Inferior parietal cortex (tissue), 1 donor: ENCODE results near the gene P2RY12.
"Not testable (repeated sequence)": the region's sequence is repeated elsewhere in the genome, so short reads cannot be mapped to it uniquely, and the experiment has no call there.

Experiments used
- DNase-seq: peaks from one replicate; pipeline ENCODE4 v3.0.0-alpha.2; 2016; ENCODE audit errors: extremely low spot score

P2RY12 gene

GRCh38 chr3:151393146-151393830 is 8.7 kb upstream of the P2RY12 start:
- DNase-seq = no peak

GRCh38 chr3:151392191-151392590 is 7.6 kb upstream of the P2RY12 start:
- not testable (repeated sequence) for DNase-seq

DNA sequence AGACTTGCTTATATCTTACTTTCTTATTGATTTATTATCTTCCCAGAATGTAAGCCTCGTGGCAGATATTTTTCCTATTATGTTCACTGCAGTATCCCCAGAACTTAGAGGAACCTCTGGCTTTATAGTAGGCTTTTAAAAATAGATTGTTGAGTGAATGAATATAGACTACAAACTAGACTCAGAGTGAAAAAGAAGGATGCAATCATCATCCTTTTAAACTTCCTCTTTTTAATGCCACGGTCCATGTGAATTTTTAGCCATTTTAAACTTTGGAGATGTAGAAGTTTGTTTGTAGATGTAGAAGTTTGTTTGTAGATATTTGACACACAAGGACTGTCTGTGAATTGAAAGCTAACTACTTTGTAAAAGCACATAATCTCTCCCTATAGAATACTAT is 7.2 kb upstream of the P2RY12 start:
- DNase-seq = no peak

DNA sequence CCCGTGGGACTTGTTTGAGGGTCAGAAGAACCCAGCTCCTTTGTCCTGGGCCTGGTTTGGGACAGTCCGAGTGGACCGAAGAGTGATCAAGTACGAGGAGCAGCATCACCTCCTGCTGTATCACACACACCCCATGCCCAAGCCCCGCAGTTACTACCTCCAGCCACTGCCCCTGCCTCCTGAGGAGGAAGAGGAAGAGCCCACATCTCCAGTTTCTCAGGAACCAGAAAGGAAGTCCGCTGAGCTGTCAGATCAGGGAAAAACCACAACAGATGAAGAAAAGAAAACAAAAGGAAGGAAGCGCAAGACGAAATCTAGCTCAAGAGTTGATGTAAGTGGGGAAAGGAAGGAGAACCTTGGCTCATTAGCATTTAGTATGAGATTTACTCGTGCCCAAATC is 3.3 kb upstream of the P2RY12 start:
- no peak for DNase-seq

DNA sequence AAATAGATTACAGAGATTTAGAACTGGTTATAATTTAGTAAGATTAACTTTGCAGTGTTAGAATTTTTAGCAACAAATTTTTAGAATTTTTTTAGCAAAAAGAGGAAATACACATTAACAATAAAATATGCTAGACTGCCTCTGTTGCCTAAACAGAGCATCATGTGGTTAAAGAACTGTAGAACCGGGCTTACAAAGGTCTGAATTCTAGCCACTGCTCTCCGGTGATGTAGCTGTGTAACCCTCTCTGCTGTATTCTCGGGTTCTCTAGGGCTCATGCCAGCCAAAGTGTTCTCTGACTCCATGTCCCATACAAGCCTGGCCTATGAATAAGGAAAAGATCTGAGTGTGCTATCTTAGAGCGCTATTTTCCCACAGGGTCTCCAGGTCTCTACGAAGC is 2.9 kb upstream of the P2RY12 start:
- DNase-seq = no peak

GRCh38 chr3:151386056-151386455 is 1.5 kb upstream of the P2RY12 start:
- DNase-seq = no peak

DNA sequence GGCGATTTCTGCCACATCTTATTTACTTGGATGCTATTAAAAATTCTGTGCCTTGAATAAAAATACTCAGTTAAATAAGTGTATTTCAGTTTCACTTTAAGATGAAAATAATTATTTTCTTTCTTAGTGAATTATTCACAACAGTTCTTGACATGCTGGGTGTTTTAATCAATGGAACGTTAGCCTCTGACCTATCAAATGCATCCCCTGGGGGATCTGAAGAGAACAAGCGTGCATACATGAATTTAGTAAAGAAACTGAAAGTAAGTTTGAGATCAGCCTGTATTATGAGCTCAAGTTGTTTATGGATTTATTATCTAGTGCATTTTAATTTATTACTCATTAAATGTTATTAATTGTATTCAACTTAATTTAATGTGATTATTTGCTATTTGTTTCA is 597 bp downstream of the P2RY12 start:
- DNase-seq = no peak

GRCh38 chr3:151383111-151383510 is 1.4 kb downstream of the P2RY12 start:
- no peak for DNase-seq

- DNase-seq = no peak
Measured at GRCh38 chr3:151382671-151383070, 1.9 kb downstream of the P2RY12 start.

- DNase-seq = no peak
Measured at GRCh38 chr3:151379083-151379734, 5.3 kb downstream of the P2RY12 start.

- no peak for DNase-seq
Measured at GRCh38 chr3:151377768-151378385, 6.7 kb downstream of the P2RY12 start.

DNA sequence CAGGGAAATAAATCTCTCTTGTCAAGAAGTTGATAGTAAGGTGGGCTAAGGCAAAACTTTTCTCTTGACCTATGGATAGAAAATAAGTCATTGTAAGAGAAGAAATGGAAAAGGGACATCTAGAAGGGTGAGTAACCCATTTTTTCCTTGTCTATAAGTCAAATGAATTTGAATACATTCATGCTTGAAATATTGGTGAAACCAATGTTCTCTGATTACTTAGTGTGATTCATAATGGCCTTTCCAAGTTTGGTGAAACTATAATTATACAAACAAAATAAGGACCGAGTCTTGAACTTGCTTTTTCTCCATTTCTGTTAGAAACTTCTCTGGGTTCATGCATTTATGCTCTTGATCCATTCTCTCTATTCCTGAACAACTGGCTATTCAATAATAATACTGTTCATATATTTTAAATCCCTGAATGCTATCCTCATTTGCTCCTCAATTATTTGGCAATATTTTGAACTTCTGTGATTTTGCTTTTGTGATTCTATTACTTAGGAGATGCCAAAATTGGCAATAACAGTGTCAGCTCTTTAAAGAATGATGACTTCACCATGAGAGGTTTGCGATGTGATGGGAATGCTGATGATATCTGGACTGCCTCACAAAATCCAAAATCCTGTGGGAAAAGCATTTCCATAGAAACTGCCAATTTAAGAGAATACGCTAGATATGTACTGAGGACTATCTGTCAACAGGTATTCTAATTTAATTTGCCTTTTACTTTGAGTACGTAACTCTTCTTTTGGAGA is 12.3 kb downstream of the P2RY12 start:
- DNase-seq = no peak

- DNase-seq = no peak
Measured at GRCh38 chr3:151371526-151371925, 13.0 kb downstream of the P2RY12 start.

- DNase-seq = no peak
Measured at GRCh38 chr3:151367448-151367847, 17.1 kb downstream of the P2RY12 start.

DNA sequence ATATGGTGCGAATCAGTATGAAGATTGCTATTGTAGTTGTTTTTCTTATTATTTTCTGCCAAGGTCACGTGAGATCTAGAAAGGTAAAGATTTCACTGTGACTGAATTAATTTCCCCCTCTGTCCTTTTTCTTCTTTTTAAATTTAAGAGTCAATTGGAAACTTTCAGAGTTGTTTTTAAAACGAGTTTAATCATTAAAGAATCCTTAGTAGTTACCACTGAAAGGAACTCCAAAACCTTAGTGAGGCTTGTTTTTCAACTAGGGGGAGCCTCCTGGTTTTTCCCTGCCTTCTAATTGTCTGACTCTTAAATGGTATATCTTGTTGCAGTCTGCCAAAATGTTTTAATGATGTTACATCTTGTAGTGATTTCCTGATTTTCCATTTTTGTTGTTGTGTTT is 17.6 kb downstream of the P2RY12 start:
- DNase-seq = no peak

GRCh38 chr3:151362751-151363174 is 21.8 kb downstream of the P2RY12 start:
- DNase-seq = no peak

- peak; percentile 45 for DNase-seq
Measured at GRCh38 chr3:151357463-151357850, 27.1 kb downstream of the P2RY12 start.

- DNase-seq = peak; percentile 48
Measured at GRCh38 chr3:151356794-151357462, 27.6 kb downstream of the P2RY12 start.

GRCh38 chr3:151351648-151352047 is 32.9 kb downstream of the P2RY12 start:
- DNase-seq = no peak

- DNase-seq = no peak
Measured at GRCh38 chr3:151351219-151351618, 33.3 kb downstream of the P2RY12 start.

GRCh38 chr3:151350656-151351055 is 33.9 kb downstream of the P2RY12 start:
- DNase-seq = no peak

GRCh38 chr3:151347432-151347831 is 37.1 kb downstream of the P2RY12 start:
- no peak for DNase-seq
